ENCODE results near the gene NT5M. TPM values are rescaled to one million over a fixed set of nuclear protein-coding genes. Genes with fewer than 3 reads are reported as not detected.

The NT5M gene
- total RNA-seq, 1 donor from 2014 or later, result 1.5 TPM

GRCh38 chr17:17315142-17315821, 12.1 kb downstream of the NT5M start:
- H3K27me3 Mint-ChIP-seq (ENCODE audit: low read depth, unreplicated experiment), result no peaks in the 10 kb centered on the region
- Histone ChIP-seq H3K4me3 (ENCODE audit: insufficient read depth, low read depth, low read length) (no peak overlapping the region), H3K9me3 (ENCODE audit: insufficient read depth, low read depth, low read length) (no peaks in the 10 kb centered on the region), H3K79me2 (ENCODE audit: insufficient read depth, low read length) (no peaks in the 10 kb centered on the region), H3K4me2 (ENCODE audit: low read length) (no peak overlapping the region), H3K36me3 (ENCODE audit: insufficient read depth, low read length) (no peaks in the 10 kb centered on the region), H2AFZ (ENCODE audit: low read depth, low read length) (no peak overlapping the region), H3K27me3 (ENCODE audit: insufficient read depth, low read length) (no peaks in the 10 kb centered on the region), H3K9ac (ENCODE audit: low read length) (no peak overlapping the region), H4K20me1 (ENCODE audit: insufficient read depth, low read length) (no peaks in the 10 kb centered on the region), H3K27ac (ENCODE audit: low read depth, low read length) (no peak overlapping the region), H3K4me1 (ENCODE audit: insufficient read depth, low read length) (no peaks in the 10 kb centered on the region)
- H3K27ac Mint-ChIP-seq (ENCODE audit: unreplicated experiment), result no peak overlapping the region
- no peaks in the 10 kb centered on the region for H3K4me1 Mint-ChIP-seq (ENCODE audit: low read depth, unreplicated experiment)
- no peak for FAIRE-seq
- H3K4me3 Mint-ChIP-seq (ENCODE audit: unreplicated experiment), result no peak overlapping the region
- H3K36me3 Mint-ChIP-seq (ENCODE audit: low read depth, unreplicated experiment), result no peaks in the 10 kb centered on the region
- no peaks in the 10 kb centered on the region for H3K9me3 Mint-ChIP-seq (ENCODE audit: unreplicated experiment)
- DNase-seq (ENCODE audit: low read depth), result no peak
- TF ChIP-seq, protein P1, sequence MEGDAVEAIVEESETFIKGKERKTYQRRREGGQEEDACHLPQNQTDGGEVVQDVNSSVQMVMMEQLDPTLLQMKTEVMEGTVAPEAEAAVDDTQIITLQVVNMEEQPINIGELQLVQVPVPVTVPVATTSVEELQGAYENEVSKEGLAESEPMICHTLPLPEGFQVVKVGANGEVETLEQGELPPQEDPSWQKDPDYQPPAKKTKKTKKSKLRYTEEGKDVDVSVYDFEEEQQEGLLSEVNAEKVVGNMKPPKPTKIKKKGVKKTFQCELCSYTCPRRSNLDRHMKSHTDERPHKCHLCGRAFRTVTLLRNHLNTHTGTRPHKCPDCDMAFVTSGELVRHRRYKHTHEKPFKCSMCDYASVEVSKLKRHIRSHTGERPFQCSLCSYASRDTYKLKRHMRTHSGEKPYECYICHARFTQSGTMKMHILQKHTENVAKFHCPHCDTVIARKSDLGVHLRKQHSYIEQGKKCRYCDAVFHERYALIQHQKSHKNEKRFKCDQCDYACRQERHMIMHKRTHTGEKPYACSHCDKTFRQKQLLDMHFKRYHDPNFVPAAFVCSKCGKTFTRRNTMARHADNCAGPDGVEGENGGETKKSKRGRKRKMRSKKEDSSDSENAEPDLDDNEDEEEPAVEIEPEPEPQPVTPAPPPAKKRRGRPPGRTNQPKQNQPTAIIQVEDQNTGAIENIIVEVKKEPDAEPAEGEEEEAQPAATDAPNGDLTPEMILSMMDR (IDR thresholded peaks at IDR 0.05; ENCODE audit: insufficient read depth, low read depth, low read length), result no peak
- TF ChIP-seq EZH2 (IDR thresholded peaks at IDR 0.05; ENCODE audit: insufficient read depth, low read length), result no peak

- Histone ChIP-seq H3K27me3 (ENCODE audit: insufficient read depth, low read length) (no peaks in the 10 kb centered on the region), H3K4me1 (ENCODE audit: insufficient read depth, low read length) (no peaks in the 10 kb centered on the region), H3K9ac (ENCODE audit: low read length) (no peak overlapping the region), H4K20me1 (ENCODE audit: insufficient read depth, low read length) (no peaks in the 10 kb centered on the region), H3K36me3 (ENCODE audit: insufficient read depth, low read length) (no peaks in the 10 kb centered on the region), H2AFZ (ENCODE audit: low read depth, low read length) (no peak overlapping the region), H3K4me2 (ENCODE audit: low read length) (no peak overlapping the region), H3K79me2 (ENCODE audit: insufficient read depth, low read length) (no peaks in the 10 kb centered on the region), H3K27ac (ENCODE audit: low read depth, low read length) (no peak overlapping the region), H3K9me3 (ENCODE audit: insufficient read depth, low read depth, low read length) (no peaks in the 10 kb centered on the region), H3K4me3 (ENCODE audit: insufficient read depth, low read depth, low read length) (no peak overlapping the region)
- Mint-ChIP-seq H3K27me3 (ENCODE audit: low read depth, unreplicated experiment) (peaks cover 5% of the 10 kb centered on the region), H3K4me1 (ENCODE audit: low read depth, unreplicated experiment) (no peaks in the 10 kb centered on the region), H3K4me3 (ENCODE audit: unreplicated experiment) (no peak overlapping the region), H3K36me3 (ENCODE audit: low read depth, unreplicated experiment) (no peaks in the 10 kb centered on the region), H3K9me3 (ENCODE audit: unreplicated experiment) (no peaks in the 10 kb centered on the region), H3K27ac (ENCODE audit: unreplicated experiment) (no peak overlapping the region)
- FAIRE-seq (no peak), DNase-seq (ENCODE audit: low read depth) (no peak)
- TF ChIP-seq, protein P1 (IDR thresholded peaks at IDR 0.05; ENCODE audit: insufficient read depth, low read depth, low read length), result no peak
- no peak for TF ChIP-seq EZH2 (IDR thresholded peaks at IDR 0.05; ENCODE audit: insufficient read depth, low read length)
These were observed 17.2 kb downstream of the NT5M start for GRCh38 chr17:17320188-17320910.

DNA sequence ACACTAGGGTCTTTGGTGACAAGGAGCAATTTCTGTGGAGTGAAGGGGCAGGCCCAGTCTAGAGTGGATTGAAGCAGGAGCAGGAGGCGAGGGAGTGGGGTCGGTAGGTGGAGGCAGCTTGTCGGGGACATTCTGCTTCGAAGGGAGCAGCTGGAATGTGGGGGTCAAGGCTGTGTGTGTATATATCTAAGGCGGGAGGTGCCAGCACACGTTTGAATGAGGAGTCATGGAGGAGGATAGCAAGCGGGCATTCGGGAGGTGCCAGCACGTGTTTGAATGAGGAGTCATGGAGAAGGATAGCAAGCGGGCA, 17.7 kb downstream of the NT5M start:
- no peaks in the 10 kb centered on the region for H3K9me3 Mint-ChIP-seq (ENCODE audit: unreplicated experiment)
- no peaks in the 10 kb centered on the region for H3K36me3 Mint-ChIP-seq (ENCODE audit: low read depth, unreplicated experiment)
- FAIRE-seq (no peak), DNase-seq (ENCODE audit: low read depth) (no peak)
- Histone ChIP-seq H3K9me3 (ENCODE audit: insufficient read depth, low read depth, low read length) (no peaks in the 10 kb centered on the region), H4K20me1 (ENCODE audit: insufficient read depth, low read length) (no peaks in the 10 kb centered on the region), H3K36me3 (ENCODE audit: insufficient read depth, low read length) (no peaks in the 10 kb centered on the region), H3K4me3 (ENCODE audit: insufficient read depth, low read depth, low read length) (no peak overlapping the region), H3K27ac (ENCODE audit: low read depth, low read length) (no peak overlapping the region), H3K27me3 (ENCODE audit: insufficient read depth, low read length) (no peaks in the 10 kb centered on the region), H2AFZ (ENCODE audit: low read depth, low read length) (no peak overlapping the region), H3K79me2 (ENCODE audit: insufficient read depth, low read length) (no peaks in the 10 kb centered on the region), H3K4me1 (ENCODE audit: insufficient read depth, low read length) (no peaks in the 10 kb centered on the region), H3K9ac (ENCODE audit: low read length) (no peak overlapping the region), H3K4me2 (ENCODE audit: low read length) (no peak overlapping the region)
- H3K27me3 Mint-ChIP-seq (ENCODE audit: low read depth, unreplicated experiment), result peaks cover 9% of the 10 kb centered on the region
- H3K27ac Mint-ChIP-seq (ENCODE audit: unreplicated experiment), result no peak overlapping the region
- H3K4me3 Mint-ChIP-seq (ENCODE audit: unreplicated experiment), result no peak overlapping the region
- TF ChIP-seq, protein P1 (IDR thresholded peaks at IDR 0.05; ENCODE audit: insufficient read depth, low read depth, low read length), result no peak
- TF ChIP-seq EZH2 (IDR thresholded peaks at IDR 0.05; ENCODE audit: insufficient read depth, low read length), result no peak
- no peaks in the 10 kb centered on the region for H3K4me1 Mint-ChIP-seq (ENCODE audit: low read depth, unreplicated experiment)

All from astrocyte (in vitro differentiated cells and primary cell).